GM18873 (cell line): ENCODE measurements around the gene TRAF6.

Experiments
- ATAC-seq: cut with Tn5 transposase; IDR thresholded peaks from one replicate; pipeline ENCODE4 v1.9.1; 2021; ENCODE audit warnings: mild to moderate bottlenecking, moderate library complexity, moderate number of reproducible peaks; ENCODE audit not compliant: unreplicated experiment, low FRiP score

Gene TRAF6

DNA sequence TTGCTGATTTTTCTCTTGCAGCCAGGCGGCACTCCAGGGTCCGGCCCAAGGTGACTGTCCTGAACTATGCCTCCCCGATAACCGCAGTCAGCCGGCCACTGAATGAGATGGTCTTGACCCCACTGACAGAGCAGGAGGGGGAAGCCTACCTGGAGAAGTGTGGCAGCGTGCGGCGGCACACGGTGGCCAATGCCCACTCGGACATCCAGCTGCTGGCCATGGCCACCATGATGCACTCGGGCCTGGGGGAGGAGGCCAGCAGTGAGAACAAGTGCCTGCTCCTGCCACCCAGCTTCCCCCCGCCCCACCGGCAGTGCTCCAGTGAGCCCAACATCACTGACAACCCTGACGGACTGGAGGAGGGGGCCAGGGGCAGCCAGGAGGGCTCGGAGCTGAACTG is 47.8 kb downstream of the TRAF6 start:
- no peak for ATAC-seq

DNA sequence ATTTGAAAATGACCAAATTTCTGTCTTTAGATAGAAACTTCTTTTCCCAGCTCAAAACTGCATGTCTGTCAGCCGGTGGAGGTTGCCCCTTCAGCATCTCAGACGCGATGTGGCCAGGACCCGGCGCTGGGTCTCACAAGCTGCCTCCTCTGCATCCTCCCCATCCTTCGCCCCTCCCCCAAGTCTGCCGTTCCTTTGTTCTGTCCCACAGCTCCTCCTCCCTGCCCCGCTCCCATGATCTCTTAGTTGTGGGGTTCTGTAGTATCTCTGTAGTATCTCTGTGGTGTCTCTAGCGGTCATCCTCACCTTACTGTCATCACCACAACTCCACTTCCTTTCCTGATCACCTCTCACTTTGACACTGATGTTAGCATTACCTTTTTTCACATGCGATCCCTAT is 49.9 kb downstream of the TRAF6 start:
- no peak for ATAC-seq

DNA sequence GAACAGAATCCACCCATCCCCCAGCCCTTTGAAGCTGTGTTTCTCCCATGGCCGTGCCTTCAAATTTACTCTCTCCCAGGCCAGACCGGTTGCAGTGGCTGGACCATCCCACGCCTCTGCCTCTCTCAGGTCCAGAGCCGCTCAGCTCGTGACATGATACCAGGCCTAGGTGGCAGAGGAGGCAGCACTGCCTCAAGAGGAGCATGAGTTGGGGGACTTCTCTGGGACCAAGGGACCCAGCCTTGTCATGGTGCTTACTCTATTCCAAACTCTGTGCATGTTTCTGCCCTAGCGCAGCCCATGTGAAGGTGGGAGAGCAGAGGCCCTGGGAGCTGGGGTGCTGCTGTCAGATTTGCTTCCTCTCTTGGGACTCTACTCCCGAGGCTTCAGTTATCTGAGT is 51.0 kb downstream of the TRAF6 start:
- ATAC-seq, result no peak

DNA sequence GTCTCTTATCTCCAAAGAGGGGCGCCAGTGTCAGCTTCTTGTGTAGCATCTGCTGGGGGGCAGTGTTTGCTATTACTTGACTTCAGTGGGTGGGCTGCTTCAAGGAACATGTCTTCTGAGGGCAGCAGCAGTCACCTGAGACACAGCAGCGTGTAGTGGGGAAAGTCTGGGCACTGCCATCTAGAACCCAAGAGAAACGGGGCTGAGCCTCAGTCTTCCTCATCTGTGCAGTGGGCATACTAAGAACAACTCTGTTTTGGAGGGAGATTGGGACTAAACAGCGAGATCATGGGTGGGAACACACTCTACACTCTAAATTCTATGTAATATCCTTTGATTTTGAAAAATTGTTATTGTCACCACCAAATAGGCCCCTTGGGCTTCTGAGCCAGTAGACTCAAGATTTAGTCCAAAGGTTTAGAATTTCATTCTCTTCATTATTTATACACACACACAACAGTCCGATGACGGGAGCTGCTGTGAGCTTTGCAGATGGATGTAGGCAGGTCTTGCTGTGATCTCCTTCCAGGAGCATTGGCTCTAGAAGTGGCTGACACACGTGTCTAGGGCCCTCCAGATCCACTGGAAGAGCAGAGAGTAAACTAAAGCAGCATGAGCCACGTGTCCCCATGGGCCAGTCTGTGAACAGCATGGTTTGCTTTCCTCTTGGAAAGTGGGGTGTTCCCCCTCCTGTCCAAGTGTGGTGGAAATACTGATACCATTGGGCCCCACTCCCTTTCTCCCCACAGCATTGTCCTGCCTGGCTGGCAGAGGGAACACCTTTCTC is 51.8 kb downstream of the TRAF6 start:
- ATAC-seq, result no peak

DNA sequence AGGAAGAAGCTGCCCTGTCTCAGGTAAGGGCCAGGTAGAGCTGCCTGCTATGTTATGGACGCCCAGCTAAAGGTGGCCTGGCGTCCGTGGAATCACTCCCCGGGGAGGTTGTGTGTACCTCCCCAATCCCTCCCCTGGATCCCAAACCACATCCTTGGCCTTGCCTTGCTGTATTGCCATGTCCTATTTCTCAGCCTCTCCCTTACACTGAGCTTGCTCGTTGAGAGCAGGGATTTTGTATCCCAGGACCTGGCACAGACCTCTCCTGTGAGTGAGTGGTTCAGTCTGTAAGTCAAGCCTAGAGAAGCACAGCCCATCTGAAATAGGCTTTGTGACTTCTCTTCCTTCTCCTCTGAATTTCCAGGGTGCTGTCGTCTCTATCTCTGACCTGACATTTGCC is 53.9 kb downstream of the TRAF6 start:
- no peak for ATAC-seq

DNA sequence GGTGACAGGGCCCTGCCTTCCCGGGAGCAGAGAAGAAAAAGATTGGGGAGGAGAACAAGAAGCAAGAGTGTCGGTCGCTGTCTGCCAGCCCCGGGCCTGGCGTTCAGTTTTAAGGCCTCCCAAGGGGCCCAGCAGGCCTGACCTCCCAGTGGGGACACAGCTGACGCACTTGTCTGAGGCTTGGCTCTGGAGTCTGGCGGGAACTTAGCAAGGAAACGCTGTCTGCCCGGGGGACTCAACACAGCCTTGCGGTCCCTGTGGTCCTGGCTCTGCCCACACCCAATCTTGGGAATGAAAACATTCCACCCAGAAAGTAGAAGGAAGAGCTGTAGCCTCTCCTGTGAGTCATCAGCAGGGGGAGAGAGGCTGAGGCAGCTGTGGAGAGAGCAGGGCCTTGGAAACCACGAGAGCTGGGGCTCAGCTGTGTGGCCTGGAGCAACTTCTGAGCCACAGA is 54.4 kb downstream of the TRAF6 start:
- no peak for ATAC-seq

DNA sequence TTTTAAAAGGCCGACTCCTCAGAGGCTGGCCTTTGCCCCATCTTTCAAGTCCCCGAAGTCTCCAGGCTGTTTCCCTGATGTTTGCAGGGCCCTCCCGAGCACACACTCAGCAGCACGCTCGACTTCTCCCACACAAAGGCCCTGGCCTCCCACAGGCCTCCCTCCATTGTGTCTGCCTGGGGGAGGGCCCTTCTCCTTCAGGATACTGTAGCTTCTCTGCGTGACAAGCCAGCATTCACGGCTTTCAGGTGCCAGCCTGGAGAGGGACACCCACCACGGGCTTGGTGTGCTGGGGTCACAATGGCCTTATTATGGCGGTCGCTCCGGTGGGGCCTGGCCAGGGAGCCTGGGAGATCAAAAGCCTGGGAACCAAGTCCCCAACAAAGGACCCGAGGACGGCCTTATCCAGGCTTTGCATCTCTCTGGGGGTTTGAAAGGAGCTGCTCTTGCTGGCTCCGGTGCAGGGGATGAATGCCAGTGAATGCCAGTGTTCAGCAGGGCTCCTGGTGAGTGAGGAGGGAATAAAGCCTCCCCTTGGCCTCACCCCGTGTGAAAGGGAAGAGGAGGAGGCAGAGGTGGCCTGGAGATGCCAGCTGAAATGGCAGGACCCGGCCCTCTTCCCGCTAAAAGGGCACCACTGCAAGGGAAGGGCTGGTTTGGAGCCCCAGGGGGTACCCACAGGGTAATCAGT is 55.0 kb downstream of the TRAF6 start:
- no peak for ATAC-seq

DNA sequence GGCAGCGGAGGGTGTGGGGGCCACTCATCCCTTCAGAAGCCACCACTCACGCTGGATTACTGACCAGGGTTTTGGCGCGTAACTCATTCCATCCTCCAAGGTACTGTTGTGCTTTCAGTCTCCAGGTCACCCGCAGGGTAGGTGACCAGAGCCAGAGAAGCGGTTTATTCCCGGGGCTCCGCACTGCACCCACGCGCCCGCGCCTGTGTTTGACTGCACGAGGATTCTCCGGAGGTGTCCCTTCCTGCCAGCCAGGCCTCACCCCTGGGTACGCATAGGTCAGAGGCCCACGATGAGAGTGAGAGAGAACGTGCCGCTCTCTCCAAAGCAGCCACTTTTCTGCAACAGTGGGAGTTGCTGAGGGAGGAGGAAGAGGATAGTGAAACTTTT is 55.5 kb downstream of the TRAF6 start:
- ATAC-seq, result no peak

DNA sequence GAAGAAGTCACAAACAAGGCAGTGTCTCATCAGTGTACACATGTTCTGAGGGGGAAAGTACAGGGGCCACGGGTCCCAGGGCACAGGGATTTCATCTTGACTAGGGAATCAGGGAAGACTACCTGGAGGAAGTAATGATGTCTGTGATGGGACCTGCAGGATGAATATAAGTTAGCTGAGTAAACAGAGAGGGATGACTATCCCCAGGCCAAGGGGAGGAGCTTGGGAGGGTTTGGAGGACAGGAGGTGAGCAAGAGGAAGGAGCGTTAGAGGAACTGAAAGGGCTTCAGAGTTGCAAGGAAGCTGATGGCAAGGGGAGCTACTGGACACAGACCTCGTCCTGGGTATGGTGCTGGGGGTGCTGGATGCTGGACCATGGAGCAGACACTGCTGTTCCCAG is 56.4 kb downstream of the TRAF6 start:
- ATAC-seq, result no peak

DNA sequence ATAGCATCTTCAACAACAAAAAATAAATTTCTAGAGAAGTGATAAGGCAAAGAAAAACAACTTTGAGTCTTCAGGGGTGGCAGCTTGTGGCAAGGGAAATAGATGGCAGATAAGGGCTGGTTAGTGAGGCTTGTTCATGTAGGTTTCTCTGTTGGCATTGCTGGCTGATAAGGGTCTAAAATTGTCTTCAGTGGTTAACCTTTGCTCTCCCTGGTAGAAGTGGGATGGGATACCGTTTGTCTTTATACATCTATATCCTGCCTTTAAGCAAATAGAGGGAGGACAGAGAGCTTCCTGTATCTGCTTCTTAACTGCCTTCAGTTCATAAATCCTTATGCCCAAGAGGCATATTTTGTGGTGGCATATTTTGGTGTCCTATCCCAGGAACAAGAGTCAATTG is 57.1 kb downstream of the TRAF6 start:
- no peak for ATAC-seq

DNA sequence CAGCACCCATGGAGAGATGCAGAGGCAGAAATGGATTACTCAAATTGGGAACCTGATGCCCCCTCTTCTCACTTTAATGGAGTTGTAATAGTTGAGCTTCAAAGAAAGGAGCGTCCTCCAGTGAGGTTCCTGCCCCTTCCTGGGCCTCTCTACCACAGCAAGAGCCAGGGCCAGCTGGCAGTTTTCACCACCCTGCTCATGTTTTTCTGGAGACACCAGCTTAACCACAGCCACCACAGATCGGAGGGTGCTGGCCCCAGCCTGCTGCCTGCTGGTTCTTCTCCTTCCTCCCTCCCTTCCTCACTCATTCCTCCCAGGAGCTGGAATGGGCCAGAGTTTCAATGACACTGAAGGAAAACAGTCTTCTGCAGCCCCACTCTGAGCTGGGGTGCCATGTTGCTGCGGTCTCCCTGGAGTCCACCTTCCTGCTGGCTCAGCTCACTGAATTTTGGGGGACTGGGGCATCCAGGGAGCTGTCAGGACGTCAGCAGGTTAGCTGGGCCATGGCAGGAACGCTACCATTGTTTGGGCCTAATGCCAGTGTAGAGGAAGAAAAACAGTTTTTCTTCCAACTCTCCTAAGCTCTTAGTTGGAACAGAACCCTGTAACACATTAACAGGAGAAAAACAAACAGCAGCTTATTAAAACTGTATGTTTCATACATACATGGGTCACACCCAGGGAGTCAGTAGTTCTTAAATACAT is 57.7 kb downstream of the TRAF6 start:
- ATAC-seq, result no peak

DNA sequence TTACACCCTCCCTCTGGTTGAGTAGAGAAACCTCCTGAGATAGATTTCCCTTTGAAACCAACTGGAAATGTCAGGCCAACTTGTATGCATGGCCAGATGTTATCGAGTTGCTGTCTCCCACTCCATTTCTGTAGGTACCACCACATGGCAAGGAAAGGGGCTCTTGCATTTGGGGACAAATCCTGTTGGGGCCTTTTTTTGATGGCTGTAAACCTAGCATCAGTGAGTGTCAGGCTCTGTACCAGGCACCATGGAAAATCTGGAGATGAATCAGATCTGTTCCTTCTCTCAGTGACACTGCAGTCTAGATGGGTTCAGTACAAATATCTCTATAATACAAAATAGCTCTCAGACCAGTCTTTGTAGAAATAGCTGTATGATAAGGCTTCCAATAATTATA is 58.4 kb downstream of the TRAF6 start:
- no peak for ATAC-seq

DNA sequence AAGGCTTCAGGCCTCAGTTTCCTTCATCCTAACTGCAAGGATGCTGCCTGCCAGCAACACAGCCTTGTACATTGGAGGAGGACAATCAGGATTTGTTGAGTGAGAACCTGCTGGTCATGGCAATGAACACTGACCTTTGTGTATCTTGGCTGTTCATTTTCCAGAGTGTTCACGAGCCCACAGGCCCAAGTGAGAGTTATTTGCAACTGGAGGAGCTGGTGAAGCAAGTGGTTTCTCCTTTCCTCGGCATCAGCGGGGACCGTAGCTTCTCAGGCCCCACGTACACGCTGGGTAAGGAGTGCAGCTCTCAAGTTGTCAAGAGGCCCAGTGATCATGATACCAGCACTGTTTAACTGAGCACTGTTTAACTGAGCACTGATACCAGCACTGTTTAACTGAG is 59.0 kb downstream of the TRAF6 start:
- no peak for ATAC-seq

DNA sequence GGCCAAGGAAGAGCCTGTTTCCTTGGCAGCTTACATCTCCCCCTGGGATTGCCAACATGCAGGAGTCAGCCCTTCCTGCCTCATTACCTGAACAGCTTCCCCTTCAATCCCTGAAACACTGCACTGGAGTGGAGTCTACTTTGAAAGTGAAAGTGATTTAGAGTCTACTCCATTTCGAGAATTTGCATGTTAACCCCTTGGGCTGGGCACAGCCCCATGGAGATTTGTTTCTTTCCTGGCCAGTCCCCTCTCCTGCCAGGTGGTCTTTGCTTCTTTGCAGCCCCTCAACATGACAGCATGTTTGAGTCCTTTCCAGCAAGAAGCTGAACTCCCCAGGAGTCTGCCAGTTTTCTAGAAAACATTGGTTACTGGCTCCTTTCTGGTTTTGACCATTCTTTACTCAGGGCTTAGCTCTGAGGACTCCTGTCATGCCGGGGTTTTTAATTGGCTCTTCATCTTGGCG is 59.9 kb downstream of the TRAF6 start:
- ATAC-seq, result no peak

DNA sequence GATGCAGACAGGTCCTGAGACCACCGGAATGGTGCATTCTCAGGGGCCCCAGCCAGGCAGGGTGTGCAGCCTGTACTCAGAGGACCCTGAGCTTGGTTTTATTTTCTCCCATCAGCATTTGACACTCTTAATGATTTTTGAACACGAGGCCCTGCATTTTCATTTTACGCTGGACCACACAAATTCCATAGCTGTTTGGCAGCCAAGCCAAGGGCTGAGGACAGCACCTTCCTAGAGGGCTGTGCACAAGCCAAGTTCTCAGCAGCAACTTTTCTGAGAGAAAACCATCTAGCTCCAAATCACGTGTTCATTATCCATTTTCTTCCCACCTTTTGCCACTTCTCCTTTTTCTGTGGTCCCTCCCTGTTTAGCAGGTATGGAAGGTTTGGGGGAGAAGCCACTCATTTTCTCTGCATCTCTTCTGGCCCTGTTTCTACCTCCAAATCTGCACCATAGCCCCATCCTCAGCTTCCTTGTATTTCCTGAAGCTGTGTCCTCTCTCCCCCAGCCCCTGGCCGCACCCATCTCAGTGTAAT is 60.4 kb downstream of the TRAF6 start:
- no peak for ATAC-seq

DNA sequence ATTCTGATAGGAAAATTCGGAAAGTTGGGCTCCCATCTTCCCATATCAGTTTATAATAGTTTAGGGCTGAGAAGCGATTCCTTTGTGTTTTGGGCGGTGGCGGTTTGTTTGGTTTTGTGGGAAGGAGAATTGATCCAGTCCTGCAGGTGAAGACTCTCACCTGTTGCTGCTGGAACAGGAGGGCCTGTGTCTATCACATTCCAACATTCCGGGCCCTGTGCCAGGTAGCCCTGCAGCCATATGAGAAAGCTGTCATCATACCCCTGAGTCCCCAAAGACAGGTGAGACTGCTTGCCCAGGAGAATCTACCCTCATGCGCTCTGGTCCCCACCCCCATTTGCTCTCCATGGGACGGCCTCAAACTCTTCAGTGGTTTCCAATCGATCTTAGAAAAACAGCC is 62.1 kb downstream of the TRAF6 start:
- no peak for ATAC-seq

DNA sequence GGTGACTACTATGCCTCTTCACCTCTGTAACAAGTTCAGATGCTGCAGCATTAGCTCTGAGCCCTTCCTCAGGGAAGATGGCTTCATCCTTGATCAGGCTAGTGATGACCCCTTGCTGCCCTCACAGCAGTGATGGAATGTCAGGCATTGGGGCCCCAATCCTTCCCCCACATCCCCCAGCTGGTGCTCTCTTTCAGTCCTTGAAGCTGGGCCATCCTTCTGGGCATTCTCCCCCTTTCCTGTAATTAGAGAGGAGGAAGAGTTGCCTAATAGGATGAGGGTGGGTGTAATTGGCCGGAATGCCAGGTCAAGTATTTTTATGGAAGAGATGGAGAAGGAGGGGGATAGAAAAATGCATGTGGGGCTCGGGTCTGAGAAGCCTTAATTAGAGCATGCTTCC is 62.6 kb downstream of the TRAF6 start:
- no peak for ATAC-seq

DNA sequence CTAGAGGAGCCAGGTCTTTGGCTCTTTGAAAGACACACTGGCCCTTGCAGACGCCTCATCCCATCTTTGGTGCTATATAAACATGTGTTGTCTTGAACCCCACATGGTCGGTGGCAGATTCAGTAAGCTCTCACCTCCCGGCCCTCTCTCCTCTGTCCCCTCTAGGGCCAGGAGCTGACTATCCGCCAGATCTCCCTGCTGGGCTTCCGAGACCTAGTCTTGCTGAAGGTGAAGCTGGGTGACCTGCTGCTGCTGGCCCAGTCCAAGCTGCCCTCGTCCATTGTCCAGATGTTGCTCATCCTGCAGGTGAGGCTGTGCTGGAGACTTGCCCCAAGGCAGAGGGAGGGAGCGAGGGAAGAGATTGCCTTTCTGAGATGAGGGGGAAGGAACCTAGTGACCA is 63.9 kb downstream of the TRAF6 start:
- ATAC-seq, result no peak

DNA sequence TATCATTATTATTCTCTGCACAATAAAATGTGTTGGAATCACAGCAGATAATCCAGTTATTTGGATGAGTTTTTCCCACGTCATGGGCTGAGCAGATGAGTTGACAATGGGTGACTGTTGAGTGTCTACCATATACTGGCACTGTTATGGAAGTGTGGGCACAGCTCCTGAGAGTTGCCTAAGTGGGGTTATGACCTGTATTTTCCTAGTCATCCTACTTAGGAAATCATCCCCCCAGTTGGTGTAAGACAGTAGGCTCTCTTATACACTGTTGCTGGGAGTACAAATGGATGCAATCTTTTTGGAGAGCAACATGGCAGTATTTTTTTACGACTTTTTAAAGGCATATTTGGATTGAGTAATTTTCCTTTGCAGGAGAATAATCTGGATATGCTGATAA is 66.4 kb downstream of the TRAF6 start:
- no peak for ATAC-seq

DNA sequence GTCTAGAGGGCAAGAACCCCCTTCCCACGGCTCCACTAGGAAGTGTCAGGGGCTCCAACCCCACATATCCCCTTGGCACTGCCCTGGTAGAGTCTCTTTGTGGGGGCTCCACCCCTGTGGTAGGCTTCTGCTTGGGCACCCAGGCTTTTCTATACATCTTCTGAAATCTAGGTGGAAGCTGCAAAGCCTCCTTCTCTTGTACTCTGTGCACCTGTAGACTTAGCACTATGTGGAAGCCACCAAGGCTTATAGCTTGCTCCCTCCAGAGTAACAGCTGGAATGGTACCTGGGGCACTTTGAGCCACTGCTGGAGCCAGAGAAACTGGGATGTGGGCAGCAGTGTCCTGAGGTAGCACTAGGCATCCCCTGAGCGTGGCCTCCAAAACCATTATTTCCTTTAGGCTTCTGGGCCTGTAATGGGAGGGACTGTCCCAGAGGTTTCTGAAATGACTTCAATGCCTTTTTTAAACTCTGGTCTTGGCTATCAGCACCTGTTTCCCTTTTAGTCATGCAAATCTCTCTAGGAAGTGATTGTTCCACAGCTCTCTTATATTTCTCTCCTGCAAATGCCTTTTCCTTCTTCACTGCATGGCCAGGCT is 68.4 kb downstream of the TRAF6 start:
- ATAC-seq, result peak; percentile 95

DNA sequence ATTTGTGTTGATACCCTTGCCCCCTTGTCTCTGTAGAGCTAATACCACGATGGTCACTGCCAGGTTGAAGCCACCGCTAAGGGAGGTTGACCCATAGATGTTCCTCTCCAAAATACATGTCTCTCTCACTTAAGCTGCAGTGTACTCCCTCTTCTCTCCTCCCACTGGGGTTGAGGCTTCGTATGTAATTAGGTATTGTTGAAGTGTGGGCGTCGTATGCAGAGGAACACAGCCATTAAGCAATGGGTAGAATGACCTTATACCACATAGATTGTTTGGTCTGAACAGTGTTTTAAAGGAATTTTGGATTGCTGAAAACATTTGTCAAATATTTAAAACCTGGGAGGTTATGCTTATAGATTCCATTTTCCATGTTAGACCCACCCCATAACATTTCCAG is 71.9 kb downstream of the TRAF6 start:
- ATAC-seq, result no peak
